NCI-H510A (cell line): ENCODE measurements around the gene PARD3B.

ENCODE experiments used
- DNase-seq: peaks from one replicate; lab custom pipeline; 2025; lab: John Stamatoyannopoulos, UW

PARD3B gene

DNA sequence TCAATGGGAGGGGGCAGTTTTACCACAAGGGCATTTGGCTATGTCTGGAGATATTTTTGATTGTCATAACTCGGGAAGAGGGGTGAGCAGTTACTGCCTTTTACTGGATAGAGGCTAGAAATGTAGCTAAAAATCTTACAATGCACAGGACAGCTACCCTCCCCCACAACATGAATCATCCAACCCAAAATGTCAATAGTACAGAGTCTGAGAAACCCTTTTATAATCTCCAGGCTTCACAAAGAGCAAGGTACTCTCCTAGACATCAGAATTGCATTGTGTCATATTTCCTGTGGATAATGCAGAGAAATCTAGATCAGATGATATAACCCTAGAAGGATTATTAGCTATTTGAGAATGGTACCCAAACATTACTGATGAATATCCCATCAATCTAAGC, 859.9 kb downstream of the PARD3B start:
- no peak for DNase-seq

- DNase-seq: no peak
These were observed 860.5 kb downstream of the PARD3B start for GRCh38 chr2:205405752-205406151.

DNA sequence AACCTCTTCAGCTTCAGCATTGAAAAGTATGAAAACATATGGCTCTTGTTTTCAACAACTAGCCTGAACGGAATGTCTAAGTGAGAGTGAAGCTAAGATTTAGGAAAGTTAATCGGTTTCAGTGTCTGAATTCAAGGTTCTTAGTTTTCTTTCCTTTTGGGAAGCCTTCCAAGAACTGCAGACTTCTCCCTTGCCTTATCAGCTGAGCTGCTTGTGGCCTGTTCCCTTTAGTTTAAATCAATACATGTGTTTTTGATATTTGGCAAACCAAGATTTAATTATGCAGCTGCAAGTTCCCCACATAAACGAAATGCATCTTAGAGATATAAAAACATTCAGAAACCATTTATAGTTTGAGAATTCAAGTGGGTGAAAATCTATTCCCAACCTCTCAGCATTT, 862.7 kb downstream of the PARD3B start:
- DNase-seq: no peak

- no peak for DNase-seq
These were observed 863.4 kb downstream of the PARD3B start for GRCh38 chr2:205408696-205409095.

GRCh38 chr2:205409411-205409810, 864.1 kb downstream of the PARD3B start:
- no peak for DNase-seq

DNA sequence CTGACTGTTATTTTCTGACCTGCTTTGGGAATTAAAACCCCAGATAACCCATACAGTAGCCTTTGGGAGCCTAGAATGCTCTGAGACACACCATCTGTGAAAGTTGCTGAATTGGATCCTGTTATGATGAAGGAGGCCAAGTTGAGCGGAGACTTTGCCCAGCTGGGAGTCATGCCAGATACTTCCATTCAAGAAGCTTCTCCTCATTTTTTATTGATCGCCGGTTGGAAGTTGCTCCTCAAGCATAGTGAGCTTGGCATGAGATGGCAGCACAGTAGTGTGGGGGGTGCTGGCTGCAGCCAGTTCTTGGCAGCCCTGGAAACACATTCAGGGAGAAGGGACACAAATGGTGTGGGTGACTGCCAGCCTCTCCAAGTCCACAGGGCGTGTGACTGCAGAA, 866.3 kb downstream of the PARD3B start:
- no peak for DNase-seq

DNA sequence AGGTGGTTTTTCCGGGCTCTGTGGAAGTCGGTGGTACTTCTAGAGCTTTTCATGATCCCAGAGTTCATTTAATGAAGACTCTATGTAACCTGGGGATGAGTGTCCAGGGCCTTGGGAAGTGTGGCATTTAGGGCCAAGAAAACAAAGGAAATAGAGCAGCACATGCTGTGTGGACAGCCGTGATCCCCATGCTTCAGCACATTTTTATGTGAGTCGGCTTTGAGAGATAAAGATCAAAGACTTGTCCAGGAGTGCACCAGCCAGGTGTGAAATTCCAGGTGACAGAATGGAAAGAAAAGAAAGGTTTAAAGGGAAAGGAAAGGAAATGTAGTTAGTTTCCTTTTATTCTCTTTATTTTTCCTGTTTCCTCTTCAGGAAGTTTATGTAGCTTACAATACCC, 879.1 kb downstream of the PARD3B start:
- DNase-seq: no peak

- no peak for DNase-seq
These were observed 879.8 kb downstream of the PARD3B start for GRCh38 chr2:205425102-205425501.

- DNase-seq: no peak
These were observed 881.8 kb downstream of the PARD3B start for GRCh38 chr2:205427112-205427511.

GRCh38 chr2:205428811-205429210, 883.5 kb downstream of the PARD3B start:
- DNase-seq: no peak

DNA sequence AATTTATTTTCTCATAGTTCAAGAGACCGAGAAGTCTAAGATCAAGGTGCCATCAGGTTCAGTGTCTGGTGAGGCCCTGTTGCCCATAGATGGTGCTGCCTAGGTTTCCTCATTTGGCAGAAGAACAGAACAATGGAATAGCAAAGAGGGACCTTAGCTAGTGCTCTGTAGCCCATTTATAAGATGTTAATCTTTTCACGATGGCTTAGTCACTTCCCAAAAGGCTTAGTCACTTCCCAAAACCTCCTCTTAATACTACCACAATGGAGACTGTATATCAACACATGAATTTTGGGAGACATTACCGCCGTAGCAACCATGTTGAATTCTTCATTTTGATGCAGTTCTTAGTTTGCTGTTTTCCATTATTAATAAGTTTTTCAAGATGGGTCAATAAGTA, 890.7 kb downstream of the PARD3B start:
- no peak for DNase-seq

GRCh38 chr2:205438241-205438640, 893.0 kb downstream of the PARD3B start:
- no peak for DNase-seq

DNA sequence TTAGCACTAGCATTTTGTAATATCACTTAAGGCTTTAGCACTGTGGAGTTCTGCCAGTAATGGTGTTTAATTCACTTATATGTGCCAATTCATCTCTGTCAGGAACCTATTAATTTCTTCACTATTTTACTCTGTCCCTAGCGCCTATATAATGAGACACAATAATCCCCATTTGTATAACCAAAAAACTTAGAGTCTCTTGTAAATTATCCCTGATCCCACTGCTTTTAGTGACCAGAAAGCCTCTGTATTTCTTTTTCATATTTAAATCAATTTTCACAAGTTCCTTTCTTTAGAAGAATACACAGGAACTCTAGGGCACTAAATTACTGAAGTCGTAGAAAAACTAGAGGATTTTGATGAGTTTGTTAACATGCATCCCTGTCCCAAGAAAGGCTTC, 894.3 kb downstream of the PARD3B start:
- no peak for DNase-seq

- DNase-seq: no peak
These were observed 896.2 kb downstream of the PARD3B start for GRCh38 chr2:205441524-205441923.

DNA sequence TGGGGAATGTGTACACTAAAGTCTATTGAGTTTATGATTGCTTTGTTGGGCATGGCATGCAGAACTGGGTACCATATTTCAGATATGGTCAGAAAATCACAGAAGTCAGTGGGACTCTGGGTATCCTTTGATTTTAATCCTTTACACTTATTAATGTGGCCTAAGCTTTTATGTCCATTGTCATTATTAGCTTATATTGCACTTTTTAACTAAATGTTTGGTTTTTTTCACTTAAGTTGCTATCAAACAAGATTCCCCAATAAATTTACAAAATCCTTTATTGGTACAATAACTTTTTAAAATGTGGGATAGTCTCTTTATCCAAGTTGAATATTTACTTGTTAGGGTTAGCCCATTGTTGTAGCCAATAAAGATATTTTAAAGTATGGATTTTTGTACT, 902.9 kb downstream of the PARD3B start:
- DNase-seq: no peak

GRCh38 chr2:205451901-205452512, 906.7 kb downstream of the PARD3B start:
- no peak for DNase-seq

DNA sequence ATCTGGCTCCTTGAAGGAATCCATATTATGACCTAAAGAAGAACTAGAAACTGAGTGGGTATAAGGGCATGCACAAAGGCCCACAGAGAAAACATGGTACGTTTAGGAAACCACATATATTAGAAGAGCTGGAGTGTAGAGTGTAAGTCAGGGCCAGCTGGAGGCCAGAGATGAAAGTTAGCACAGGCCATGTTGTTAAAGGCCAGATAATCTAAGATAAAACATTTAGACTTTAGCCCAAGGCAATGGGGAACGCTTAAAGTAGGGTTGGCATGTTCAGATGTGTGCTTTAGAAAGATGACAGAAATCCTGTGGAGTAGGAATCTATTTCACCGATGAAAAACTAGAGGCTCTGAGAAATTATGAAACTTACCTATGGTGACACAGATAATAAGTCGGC, 907.9 kb downstream of the PARD3B start:
- DNase-seq: no peak

DNA sequence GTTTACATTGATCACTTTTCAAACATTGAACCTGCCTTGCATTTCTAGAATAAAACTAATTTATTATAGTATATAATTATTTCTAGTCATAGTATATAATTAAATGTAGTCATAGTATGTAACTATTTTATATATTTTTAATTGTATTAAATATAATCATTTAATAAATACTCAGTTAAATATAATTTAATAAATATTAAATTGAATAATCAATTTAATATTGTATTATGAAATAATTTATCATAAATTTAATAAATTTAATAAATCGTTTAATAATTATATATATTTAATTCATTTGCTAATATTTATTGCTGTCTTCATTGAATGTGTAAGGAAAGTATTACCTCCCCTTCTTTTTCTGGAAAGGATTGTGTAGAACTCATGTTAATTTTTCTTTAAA, 911.4 kb downstream of the PARD3B start:
- DNase-seq: no peak

GRCh38 chr2:205460217-205460616, 914.9 kb downstream of the PARD3B start:
- DNase-seq: no peak

DNA sequence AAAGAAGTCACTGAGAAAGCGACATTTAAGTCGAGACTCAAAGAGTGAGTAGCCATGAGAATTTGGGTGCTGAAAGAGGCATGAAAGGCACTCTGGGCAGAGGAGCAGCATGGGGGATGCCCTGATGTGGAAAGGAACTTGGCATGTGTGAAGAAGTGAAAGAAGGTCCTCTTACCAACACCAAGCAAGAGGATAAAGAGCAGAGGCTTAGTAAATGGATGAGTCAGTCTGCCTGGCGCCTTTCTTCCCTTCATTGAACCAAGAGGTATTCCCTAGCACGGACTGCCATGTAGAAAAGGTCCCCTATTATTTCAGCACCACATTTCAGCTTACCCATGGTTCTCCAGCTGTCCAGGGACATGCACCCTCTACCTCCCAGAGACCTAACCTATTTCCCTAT, 915.9 kb downstream of the PARD3B start:
- DNase-seq: no peak

DNA sequence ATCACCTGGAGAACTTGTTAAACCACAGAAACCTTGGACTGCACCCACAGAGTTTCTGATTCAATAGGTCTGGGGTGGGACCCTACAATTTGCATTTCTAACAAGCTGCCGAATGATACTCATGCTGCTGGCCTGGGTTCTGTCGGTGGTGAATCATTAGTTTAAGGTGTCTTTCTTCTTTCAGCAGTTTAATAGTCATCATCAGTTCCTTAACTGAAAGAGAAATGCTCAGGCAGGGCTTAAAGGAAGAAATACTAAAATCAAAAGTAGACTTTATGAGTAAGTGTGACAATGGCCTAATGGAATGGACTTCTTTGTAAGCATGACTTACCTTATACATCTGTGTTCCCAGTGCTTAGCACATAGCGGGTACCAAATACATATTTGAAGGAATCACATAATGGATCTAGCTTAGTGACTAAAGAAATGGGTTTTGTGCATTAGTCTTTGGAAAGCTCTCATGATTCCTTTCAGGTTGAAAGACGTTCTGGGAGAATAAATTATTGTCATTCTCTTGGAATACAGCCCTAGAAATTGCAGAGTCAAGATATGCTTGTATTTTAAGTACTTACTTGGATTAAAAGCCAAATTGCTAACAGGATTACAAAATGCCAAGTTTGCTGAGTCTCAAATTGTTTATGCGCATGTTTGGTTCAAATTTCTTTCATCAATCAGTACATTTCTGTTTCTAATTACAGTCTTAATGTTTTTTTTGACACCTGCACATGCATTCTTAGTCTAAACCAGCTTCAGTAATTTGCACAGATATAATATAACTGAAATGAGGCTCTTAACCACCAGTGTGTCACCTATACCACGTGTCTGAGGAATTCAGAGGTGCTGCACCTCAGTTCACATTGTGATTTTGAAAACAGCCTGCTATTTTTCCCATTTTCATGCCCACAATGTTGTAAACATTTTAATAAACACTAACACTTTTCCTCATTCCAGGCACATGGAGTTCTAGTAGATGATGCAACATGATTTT, 916.7 kb downstream of the PARD3B start:
- DNase-seq: no peak

- no peak for DNase-seq
These were observed 917.5 kb downstream of the PARD3B start for GRCh38 chr2:205462681-205463345.

DNA sequence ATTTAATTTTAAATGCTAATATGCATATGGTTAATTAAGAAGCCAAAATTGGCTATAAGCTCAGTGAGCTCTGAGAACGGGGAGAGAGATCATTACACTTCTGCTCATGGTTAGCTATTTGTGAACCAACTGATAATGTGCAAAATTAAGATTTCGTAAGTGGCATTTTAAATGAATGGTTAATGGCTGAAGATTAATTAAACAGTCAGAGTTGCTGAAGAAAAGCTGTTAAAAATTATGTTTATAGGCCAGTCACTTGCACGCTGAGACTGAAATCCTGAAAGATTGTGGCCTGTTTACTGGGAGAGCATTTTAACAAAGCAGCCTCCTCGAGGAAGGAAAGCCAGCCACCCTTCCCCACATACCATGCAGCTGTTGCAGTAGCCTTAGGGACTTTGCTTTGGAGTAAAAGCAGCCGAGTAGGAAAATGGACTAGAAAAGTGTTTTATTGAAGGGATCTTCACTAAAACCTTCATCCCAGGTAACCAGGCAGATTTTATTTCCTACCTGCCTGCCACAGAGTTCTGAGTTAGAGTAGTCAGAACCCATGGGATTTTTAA, 918.3 kb downstream of the PARD3B start:
- no peak for DNase-seq
